Non-pigmented ciliary epithelial cell (primary cell): ENCODE measurements around the gene SULF2.
"Not testable (repeated sequence)": the region's sequence is repeated elsewhere in the genome, so short reads cannot be mapped to it uniquely, and the experiment has no call there.

Experiments used
- DNase-seq: peaks from one replicate; pipeline ENCODE4 v3.0.0-alpha.2; 2010; ENCODE audit warnings: low read depth

Gene SULF2

DNA sequence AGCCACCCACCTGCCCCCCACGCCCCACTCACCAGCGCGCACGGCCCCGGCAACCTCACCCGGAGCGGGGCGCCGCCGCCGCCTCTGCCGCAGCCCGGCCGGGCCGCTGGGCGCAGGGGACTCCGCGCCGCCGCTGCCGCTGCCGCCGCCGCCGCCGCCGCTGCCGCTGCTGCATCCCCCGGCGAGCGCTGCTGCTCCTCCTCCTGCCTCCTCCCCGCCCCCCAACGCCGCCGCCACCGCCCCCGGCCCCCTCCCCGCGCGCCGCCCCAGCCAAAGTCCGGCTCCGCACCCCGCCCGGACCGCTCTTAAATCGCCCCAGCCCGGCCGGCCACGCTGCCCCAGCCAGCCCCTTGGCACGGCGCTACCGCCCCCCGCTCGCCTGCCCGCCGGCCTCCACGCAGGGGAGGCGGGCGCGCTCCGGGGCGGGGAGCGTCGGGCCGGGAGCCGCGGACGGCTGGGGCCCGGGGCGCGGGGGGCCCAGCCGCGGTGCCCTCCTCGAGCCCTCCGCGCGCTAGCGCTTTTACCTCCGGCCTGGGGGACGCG, at the start of gene SULF2:
Gene SULF2 (minus strand): TSS at position 171 of the 543 bp plus-strand sequence. CDS start 28,118 bp downstream, outside the sequence.
- no peak for DNase-seq

DNA sequence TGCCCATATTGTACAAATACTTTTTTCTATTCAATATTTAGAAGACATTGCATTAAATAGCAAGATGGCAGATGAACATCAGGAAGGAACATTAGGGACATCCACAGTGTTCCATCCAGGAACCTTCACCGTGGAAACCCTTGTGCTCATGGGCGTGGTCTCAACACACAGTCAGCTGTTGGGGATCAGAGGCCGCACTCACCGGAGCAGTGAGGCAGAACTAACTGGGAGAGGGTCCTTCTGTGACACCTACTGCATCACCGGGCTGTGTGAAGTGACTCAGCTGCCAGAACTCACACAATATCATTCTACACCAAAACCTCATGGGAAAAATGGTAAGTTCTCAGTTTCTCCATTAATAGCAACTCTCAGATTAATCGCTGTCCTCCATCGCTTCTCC, 46.4 kb upstream of the SULF2 start:
- not testable (repeated sequence) for DNase-seq

DNA sequence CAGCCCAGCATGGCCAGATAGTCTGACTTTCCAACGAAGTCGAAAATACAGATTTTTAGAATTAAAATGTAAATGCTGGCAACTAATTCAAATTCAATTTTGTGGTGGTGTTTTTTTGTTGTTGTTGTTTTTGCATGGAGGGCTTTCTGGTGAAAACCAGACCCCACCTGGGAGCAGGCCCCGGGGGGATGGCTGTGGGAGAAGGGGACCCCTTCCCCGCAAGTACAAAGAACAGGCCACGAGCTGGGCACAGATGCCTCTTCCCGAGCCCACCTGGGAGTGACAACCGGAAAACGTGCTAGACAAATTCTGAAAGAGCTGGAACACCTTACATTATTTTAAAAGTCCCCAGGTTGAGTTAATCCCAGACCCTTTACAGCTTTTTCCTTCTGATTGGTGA, 41.4 kb upstream of the SULF2 start:
- not testable (repeated sequence) for DNase-seq

DNA sequence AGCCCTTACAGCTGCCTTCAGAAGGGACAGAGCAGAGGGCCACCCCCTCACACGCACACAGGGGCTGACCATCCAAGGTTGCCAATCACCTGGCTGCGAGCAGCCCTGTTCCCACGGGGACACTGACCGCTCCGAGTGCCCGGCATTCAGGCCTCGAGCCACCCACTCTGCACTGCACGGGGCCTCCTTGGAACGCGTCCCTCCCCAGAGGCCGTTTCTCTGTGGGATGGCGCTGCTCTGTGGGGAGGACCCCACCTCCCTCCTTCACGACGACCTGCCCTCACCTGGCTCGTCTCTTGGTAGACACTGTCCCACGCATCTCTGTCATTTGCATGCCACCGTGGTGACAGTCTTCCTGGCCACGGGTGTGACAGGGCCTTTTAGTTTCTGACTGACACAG, 40.7 kb upstream of the SULF2 start:
- DNase-seq = not testable (repeated sequence)

DNA sequence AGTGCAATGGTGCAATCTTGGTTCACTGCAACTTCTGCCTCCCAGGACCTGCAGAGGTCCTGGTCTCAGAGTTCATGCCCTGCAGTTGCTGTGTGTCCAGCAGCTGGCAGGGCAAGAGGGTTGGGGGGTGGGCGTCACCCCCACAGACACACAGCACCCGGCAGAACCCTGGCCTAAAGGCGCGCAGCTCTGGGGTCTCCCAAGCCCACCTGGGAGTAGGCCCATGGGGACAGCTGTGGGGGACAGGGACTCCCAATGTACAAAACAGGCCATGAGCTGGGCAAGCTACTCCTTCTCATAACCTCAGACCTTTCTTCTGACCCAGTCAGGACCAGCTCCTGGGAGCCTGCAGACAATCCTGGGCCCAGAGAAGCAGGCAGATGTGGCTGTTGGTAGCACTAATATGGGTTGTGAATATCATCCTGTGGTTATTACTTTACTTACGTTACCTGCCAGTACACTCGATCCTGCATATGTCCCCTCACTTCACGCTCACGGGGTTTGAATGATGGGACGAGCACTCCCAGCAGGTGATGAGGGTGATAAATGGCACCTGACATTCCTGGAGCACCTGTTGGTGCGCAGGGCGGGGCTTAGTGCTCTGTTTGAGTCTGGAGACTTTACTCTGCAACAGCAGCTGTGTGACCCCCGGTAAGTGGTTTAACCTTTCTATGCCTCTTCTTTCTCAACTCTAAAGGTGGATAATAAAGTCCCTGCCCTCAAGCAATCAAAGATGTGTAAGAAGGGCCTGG, 39.9 kb upstream of the SULF2 start:
- DNase-seq = no peak

DNA sequence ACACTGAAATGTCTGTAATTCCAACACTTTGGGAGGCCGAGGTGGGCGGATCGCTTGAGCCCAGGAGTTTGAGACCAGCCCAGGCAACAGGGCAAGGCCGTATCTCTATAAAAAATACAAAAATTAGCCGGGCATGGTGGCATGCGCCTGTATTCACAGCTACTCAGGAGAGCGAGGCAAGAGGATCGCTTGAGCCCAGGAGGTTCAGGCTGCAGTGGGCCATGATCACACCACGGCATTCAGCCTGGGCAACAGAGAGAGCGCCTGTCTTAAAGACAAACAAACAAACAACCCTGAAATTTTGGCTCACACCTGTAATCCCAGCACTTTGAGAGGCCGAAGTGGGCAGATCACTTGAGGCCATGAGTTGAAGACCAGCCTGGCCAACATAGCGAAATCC, 38.7 kb upstream of the SULF2 start:
- DNase-seq = not testable (repeated sequence)

DNA sequence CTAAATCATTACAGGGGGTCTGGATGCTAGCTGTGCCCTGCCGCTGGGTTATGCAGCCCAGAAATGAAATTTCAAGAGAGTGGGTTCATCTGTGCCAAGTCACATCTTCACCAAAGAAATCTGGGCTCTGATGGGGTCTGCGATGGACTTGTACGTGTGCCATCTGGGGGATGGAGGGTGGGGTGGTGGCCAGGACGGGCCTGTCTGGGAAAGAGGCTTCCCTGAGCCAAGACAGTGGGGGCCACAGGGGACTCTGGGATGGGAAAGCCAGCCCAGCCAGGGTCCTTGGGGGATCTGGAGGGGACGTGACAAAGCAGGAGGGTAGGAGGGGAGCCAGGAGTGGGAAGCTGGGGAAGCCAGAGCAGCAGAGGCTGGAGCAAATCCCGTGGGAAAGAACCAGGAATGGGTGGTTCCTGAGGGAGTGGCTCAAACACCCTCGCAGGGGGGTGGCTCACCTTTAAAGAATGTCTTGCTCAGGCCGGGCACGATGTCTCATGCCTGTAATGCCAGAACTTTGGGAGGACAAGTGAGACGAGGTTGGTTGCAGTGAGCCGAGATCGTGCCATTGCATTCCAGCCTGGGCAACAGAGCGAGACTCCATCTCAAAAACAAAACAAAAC, 36.3 kb upstream of the SULF2 start:
- DNase-seq = no peak

DNA sequence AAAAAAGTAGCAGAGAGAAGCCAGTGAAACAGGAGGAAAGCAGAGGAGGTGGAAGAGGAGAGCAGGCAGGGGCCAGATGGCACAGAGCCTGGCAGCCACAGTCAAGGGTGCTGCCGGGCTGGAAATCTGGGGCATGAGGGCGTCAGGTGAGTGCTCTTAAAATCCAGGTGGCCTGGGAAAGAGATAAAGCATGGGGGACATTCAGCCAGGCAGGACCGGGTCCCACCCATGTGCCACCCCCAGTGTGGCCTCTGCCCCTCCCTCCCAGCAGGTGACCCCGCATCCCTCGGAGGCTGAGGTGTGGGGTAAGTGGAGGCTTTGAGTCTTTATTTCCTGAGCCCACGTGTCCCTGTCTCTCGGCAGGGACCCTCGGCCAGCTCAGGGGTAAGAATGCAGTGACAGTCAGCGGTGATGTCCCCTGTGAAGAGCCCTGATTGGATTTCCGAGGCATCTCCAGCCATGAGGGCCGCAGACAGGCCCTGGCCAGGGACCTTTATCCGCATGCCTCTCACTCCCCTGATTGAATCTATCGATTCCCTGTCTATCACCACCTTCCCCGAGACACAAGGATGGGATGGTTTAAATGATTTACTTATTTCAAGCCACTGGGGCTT, 33.8 kb upstream of the SULF2 start:
- no peak for DNase-seq

DNA sequence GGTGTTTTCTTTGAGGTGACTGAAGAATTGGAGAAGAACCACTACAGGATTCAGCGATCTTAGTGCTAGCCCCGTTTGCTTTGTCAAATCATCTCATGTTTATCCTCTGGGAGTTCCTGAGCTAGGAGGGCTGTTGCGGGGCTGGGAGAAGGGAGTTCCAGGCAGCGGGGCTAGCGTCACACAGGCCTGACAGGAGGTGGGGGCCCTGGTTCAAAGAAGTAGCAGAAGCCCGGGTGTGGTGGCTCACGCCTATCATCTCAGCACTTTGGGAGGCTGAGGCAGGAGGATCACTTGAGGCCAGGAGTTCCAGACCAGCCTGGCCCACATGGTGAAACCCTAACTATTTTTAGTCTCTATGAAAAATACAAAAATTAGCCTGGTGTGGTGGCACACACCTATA, 33.2 kb upstream of the SULF2 start:
- DNase-seq = no peak

DNA sequence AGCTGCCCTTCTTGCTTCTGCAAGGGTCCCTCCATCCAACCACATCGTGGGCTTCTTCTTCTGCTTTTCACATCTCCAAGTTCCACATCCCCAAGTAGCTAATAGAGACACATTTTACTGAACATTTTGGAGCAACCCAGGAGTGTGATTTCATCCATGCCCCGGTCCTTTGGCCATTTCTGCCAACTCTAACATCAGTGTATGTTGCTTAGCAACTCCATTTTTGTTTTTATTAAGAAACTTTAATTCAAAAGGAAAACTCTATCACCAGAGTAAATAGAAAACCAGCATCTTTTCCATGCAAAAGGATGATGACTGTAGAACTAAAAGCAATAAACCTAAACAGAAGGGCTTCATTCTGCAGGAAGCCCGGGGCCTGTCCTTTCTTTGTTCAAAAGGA, 32.7 kb upstream of the SULF2 start:
- DNase-seq = no peak

DNA sequence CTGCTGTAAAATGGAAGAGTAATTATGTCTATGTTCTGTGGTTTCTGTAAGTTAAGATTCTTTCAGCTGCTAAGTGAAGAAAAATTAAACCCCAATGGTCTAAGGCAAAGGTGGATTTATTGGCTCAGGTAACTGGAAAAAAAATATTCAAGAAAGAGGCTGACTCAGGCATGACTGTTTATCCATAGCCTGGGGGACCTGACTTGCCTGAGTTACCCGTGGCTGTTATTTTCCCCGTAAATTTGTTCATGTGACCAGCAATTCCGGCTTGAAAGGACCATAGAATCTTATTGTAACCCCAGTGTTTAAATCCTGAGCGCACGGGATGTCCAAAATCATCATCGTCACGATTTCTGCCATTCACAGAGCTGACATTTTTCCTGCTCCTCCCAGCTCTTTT, 32.3 kb upstream of the SULF2 start:
- no peak for DNase-seq

DNA sequence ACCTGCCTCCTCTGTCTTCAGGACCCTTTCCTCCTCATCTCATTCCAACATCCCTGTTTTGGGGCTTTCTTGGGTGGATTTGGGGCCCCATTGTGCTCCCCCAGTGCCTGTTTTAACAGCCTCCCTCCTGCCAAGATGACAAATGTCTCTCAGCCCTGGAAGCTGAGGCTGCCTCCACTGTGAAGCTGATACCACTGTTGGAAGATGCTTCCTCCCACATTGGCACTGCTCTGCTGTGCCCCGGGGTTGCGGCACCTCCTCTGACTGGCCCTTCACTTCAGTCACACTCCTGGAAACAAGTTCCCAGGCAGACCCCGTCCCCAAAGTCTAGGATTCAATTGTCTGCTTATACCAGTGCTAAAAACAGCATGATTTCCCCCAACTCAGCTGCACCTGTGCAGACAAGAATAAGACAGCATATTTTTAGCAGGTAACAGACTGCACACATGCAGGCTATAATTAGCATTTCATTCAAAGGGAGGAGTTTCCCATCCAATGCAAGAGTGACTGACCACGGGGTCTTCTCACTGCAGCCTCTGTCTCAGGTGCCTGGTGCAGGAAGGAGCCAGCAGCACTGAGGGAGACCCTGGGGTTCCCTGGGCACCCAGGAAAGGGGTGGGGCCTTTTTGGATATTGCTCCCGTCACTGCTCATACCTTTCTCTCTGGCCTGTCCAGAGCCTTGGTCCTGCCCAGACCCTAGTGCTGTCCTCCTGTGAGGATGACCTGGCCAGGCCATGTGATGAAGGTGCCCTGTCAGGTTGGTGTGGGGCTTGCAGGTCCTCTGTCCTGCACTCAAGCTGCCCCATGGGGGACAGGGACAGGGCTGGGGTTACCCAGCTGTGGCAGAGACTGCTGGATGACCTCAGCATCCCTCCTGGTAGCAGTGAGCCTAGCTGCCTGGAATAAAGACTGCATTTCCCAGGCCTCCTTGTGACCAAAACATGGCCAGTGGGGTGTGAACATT, 31.5 kb upstream of the SULF2 start:
- no peak for DNase-seq

DNA sequence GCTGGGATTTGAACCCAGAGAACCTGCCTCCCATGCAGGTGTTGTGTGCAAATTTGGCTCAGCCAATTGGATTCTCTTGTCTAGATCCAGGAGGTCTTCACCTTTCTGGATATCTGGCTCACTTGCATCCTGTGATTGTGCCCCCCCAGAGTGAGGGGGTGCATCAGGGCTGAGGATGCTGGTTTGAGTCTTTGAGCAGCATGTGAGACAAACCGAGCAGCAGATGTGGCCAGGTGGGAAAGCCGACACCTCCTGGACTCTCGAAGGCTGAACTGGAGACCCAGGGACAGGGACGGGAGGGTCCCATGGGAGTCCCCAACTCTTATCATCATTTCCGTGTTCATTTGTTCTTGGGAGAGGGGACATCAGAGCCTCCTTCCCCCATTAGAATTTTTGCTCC, 30.6 kb upstream of the SULF2 start:
- no peak for DNase-seq

DNA sequence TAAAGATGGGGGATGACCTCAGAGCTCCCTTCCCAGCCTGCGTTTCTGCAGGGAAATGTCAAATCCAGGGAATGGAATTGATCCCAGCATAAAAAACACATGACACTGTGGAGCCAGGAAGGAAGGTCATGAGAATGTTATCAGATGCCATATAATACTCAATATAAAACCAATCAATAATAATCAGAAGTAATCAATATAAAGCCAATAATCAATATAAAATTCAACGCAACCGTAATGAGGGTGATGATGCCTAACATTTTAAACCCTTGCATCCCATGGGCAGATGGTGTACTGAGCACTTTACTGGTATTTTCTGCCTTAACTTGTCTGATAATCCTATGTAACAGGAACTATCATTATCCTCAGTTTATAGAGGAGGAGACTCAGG, 30.1 kb upstream of the SULF2 start:
- no peak for DNase-seq

DNA sequence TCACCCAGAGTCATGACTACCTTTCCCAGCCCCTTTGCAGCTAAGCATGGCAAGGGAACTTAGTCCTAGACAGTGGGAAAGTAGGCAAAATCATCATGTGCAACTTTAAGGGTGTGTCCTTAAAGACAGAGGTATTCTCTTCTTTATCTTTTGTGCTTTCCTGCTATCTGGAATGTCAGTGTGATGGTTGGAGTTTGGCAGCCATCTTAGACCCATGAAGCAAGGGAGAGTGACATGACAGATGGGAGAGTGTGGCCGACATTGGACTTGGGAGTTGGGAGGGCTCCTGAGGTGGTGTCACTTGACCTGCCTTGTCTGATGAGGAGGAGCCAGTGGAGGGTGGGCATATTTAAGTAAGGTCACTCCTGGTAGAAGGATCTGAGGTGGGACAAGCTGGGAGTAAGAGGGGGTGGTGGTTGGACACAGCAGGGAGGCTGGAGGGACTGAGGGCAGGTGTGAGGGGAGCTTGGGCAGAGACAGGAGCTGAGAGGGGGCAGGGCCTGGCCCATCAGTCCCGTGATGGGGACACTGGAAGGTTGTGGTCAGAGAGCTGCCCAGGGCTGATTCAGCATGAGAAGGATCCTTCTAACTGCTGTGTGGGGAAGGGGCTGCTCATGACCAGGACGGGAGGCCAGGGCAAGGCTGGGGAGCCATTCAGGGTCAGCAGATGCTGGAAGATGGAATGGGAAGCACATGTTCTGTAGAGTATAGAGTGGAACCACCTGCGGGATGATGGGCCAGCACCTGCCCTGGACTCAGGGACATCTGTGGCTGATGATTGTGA, 29.5 kb upstream of the SULF2 start:
- no peak for DNase-seq

DNA sequence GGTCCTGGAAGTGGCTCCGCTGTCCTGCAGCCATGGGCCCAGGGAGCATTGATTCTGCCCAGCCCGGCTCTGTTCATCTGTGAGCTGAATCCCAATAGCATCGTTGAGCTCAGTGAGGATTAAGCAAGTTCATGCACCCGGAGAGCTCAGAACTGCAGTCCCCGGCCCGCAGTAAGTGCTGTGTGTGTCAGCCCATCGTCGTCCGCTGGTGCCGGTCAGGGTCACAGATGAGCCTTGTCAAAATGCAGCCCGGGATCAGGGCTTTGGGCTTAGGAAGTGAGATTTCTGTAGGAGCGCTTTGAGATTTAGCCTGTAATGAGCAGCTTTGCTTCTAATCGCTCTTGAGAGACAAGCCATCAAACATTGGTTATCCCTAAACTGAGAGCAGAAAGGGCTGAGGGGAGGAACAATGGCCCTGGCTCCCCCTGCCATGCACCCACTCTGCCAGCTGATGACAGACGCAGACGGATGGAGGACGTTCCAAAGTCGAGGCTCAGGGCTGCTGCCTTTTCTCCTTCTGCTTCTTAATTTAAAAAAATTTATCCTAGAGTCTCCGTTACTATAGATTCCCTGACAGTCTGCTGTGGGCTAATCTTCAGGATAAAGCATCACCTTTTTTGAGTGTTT, 25.6 kb upstream of the SULF2 start:
- DNase-seq = no peak

DNA sequence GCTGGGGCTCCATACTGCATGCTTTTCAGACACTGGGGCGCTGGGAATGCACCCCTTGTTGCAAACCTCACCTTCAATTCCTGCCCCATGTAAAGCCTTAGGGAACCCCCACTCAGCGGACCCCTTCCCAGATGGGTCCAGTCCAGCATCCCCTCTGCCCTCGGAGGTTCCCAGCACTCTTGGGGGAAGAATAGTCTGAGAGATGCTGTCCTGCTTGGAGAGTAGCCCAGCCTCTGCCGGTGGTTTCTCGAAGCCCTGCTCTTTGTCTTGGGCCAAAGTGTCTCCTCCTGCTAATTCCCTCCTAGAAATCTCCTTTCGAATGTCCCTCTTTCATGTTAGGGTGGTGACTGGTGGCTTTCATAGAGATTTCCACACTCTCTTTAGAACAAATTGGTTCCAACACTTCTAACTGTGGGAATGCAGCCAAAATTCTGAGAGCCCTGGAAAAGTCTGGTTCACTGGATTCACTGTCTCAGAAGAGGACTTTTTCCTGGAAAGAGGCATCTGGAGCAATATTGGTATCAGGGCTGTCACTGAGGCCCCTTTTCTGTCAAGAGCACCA, 24.9 kb upstream of the SULF2 start:
- DNase-seq = no peak

DNA sequence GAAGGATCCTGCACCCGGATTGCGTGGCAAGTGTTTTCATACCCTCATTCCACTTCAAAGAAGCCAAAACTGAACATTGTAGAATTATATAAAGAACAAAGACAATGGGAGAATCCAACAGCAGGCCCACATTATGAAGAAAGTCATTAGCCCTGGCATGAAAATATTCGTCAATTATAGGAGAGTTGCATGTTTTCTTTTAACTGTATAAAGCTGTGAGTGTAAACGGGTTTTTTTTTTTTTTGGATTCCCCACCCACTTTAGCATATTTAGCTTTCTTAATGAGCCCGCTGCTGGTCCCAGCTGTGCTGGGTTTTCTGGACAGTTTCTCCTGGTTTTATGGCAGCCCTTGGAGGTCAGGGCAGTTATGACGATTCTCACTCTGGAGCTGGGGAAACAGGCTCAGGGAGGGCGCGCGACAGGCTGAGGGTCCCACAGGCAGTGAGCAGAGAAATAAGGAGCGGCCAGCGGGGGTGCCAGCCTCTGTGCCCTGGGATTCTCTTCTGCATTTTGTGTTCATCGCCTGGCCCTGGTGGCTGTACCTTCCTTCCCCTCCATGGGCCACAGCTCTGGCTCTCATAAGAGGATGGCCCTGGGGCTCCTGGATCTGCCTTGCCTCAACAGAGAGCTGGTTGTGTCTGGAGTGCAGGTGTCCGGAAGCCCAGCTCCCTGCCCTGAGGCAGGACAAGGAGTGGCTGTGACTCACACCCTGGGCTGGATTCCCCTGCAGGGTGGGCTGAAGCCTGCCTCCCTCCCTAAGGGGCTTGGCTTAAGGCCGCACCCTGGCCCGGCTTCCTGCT, 24.1 kb upstream of the SULF2 start:
- DNase-seq = no peak

DNA sequence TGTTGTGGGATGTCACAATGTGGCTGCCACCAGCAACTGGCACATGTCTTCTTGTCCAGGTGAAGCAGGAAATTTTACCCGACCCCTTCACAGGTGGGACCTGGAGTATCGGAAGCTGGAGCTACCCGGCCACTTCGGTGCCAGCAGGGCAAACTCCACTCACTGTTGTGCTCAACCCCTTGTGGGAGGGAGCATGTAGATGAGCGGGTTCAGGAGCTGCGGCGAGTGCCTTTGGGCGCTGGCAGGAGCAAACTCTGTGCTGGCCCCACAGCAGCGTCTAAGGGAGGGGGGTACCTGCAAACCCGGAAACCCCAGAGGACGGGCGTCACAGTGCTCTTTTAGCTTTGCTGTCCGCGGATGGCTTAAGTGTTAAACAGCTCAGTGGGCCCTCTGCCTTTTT, 20.7 kb upstream of the SULF2 start:
- DNase-seq = no peak

DNA sequence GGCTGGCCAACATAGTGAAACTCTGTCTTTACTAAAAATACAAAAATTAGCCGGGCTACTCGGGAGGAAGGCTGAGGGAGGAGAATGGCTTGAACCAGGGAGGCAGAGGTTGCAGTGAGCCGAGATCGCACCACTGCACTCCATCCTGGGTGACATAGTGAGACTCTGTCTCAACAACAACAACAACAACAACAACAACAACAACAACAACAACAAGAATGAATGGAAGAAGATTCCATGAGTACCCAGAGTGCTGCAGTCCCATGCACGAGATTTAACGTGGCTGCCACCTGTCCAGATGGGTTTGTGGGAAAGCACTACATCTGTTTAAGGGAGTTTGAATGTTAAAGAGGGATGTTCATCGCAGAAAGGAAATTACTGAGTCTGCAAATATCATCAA, 19.7 kb upstream of the SULF2 start:
- not testable (repeated sequence) for DNase-seq
